BLaER1 treated with 17β-estradiol and CSF1 and Interleukin-3, amounts not matched to agents 10 nM and 100 nM (cell line): ENCODE data around the gene GFRA1.

ENCODE experiments used
- H3K27ac ChIP-seq, 11 experiments: shearing (Covaris generic); formaldehyde crosslinking; 2 replicates each; pipeline ENCODE4 v1.8.1; 2022
- H3K27me3 ChIP-seq, 11 experiments: shearing (Covaris generic); formaldehyde crosslinking; 2 replicates each; pipeline ENCODE4 v1.8.1; 2022
- H3K36me3 ChIP-seq, 11 experiments: shearing (Covaris generic); formaldehyde crosslinking; 2 replicates each; pipeline ENCODE4 v1.8.1; 2022
- H3K4me1 ChIP-seq, 10 experiments: shearing (Covaris generic); formaldehyde crosslinking; 2 replicates each; pipeline ENCODE4 v1.8.1; 2022
- H3K4me2 ChIP-seq, 11 experiments: shearing (Covaris generic); formaldehyde crosslinking; 2 replicates each; pipeline ENCODE4 v1.8.1; 2022
- H3K4me3 ChIP-seq, 10 experiments: shearing (Covaris generic); formaldehyde crosslinking; 2 replicates each; pipeline ENCODE4 v1.8.1; 2022
- H3K9ac ChIP-seq, 11 experiments: shearing (Covaris generic); formaldehyde crosslinking; 2 replicates each; pipeline ENCODE4 v1.8.1; 2022
- H3K9me3 ChIP-seq, 11 experiments: shearing (Covaris generic); formaldehyde crosslinking; replicated peaks in 1 of 11; 2 replicates each; pipeline ENCODE4 v1.8.1; 2022
- H4K20me1 ChIP-seq, 11 experiments: shearing (Covaris generic); formaldehyde crosslinking; 2 replicates each; pipeline ENCODE4 v1.8.1; 2022
- Cebpa-rat ChIP-seq, 11 experiments: shearing (Covaris generic); IDR thresholded peaks; 2 replicates each; pipeline ENCODE4 v1.8.1; 2022

GFRA1 gene

DNA sequence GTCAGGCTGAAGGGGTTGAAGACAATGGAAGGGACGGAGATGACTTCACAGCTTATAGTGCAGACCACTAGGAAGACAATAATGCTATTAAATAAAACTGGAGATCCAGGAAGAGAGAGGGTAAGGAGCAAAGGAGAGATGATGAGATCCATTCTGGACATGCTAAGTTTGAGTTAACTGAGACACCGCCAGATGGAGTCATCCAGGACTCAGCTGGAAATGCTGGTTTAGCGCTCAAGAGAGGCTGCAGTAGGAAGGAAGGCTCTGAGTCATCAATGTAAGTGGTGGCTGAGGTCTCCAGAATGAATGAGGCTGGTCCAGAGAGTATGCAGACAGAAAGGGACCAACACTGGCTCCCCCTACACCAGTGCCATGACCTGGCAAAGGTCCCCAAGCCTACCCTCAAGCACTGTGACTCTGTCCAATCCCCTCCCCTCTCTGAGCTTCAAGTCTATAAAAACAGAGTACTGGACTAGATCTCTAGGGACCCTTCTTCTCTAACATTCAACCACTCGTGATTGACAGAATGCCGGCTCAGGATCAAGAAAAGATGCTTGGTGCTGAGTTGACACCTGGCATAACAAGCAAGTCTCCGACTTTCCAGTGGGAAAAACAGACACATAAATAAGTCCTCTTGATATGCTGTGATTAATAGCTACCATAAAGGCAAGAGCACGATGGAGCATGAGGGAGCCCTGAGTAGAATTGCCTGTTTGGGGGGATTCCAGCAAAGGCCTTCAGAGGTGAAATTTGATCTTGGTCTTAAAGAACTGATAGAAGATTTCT lies 8.9 kb downstream of the GFRA1 start:
- H3K9me3 ChIP-seq = no peaks in the 10 kb centered on the region
- peaks cover 8 to 39% (median 14%) of the 10 kb centered on the region in 10 experiments; a peak in 19 of 20 replicates for H3K4me1 ChIP-seq
- no peak for TF ChIP-seq Cebpa-rat (IDR thresholded peaks at IDR 0.05)
- H3K4me2 ChIP-seq = peak overlapping the region in 6 of 11 experiments; percentile 63 to 82 (median 72); a peak in 7 of 22 replicates
- no peak overlapping the region for H3K4me3 ChIP-seq
- no peaks in the 10 kb centered on the region for H3K36me3 ChIP-seq
- no peaks in the 10 kb centered on the region; a peak in 1 of 22 replicates for H4K20me1 ChIP-seq
- peaks cover 0 to 29% (median 20%) of the 10 kb centered on the region in 11 experiments; a peak in 17 of 22 replicates for H3K27me3 ChIP-seq
- H3K9ac ChIP-seq = no peak overlapping the region
- no peak overlapping the region for H3K27ac ChIP-seq

DNA sequence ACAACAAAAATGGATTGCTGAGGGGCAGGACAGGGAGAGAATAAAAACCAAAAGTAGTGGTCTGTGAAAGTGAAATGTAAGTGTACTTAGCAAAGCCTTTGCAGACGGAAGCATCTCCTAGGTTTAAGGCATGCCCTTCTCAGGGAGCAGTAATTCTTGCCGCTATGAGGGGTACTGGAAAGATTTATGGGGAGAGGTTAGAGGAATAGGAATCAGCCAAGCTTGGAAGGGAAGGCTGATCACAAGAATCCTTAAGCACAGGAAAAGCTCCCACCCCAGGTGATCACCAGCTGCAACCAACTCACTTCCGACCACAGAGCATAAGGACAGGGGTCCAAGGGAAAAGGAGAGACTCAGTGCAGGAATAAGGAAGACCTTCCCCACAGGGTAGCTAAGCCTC lies 10.3 kb downstream of the GFRA1 start:
- Histone ChIP-seq H3K4me2 (no peak overlapping the region), H3K27me3 (peaks cover 0 to 26% (median 17%) of the 10 kb centered on the region in 11 experiments; a peak in 13 of 22 replicates)

DNA sequence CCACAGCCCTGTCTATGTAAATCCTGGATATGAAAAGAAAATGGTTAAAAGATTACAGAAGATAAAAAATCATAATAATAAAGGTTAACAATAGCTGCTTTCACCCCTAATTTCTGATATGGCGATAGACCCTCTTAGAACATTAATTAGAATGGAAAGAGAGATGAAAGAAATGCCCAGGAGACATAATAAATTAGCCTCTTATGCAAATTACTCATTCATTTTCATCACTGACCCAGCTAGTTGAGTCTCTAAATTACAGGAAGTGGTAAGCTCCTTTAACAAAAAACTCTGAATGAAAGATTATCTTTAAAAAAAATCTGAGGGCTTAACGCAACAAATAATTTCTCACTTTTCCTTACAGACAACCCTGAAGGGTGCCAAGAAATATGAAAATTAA lies 12.4 kb downstream of the GFRA1 start:
- H3K4me2 ChIP-seq = peak overlapping the region in 1 of 11 experiments; percentile 5; a peak in 5 of 22 replicates
- H3K36me3 ChIP-seq = no peaks in the 10 kb centered on the region
- H3K9ac ChIP-seq = no peak overlapping the region
- H3K9me3 ChIP-seq = no peaks in the 10 kb centered on the region
- H3K27me3 ChIP-seq = peaks cover 0 to 18% (median 10%) of the 10 kb centered on the region in 11 experiments; a peak in 13 of 22 replicates
- H3K4me3 ChIP-seq = no peak overlapping the region
- H4K20me1 ChIP-seq = no peaks in the 10 kb centered on the region; a peak in 1 of 22 replicates
- no peak for TF ChIP-seq Cebpa-rat (IDR thresholded peaks at IDR 0.05)
- H3K27ac ChIP-seq = no peak overlapping the region
- peaks cover 6 to 38% (median 14%) of the 10 kb centered on the region in 10 experiments; a peak in 19 of 20 replicates for H3K4me1 ChIP-seq

More for the DNA sequence above, 10.3 kb downstream of the GFRA1 start:
- H3K9ac ChIP-seq = no peak overlapping the region
- TF ChIP-seq Cebpa-rat (IDR thresholded peaks at IDR 0.05) = no peak
- H4K20me1 ChIP-seq = no peaks in the 10 kb centered on the region; a peak in 1 of 22 replicates
- no peaks in the 10 kb centered on the region for H3K9me3 ChIP-seq
- H3K4me1 ChIP-seq = peaks cover 8 to 39% (median 14%) of the 10 kb centered on the region in 10 experiments; a peak in 19 of 20 replicates
- no peaks in the 10 kb centered on the region for H3K36me3 ChIP-seq
- H3K4me3 ChIP-seq = no peak overlapping the region
- no peak overlapping the region for H3K27ac ChIP-seq

DNA sequence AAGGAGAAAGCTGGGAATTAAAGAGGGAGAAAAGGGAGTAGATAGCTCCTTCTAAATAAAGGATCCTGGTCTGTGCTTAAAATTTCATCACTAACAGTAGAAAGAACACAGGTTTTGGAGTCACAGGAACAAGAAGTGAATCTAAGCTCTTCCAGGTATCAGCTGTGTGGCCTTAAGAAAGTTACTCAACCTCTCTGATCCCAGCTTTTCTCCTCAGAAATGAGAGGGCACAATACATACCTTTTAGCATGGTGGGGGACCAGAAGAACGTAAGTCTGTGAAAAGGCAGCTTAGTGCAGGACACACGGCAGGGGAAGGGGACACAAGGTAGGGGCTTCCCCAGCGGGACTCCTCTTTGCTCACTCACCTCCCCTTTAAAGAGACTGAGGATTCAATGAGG lies 13.4 kb downstream of the GFRA1 start:
- Histone ChIP-seq H3K9ac (no peak overlapping the region), H3K4me2 (peak overlapping the region in 1 of 11 experiments; percentile 5; a peak in 2 of 22 replicates)

DNA sequence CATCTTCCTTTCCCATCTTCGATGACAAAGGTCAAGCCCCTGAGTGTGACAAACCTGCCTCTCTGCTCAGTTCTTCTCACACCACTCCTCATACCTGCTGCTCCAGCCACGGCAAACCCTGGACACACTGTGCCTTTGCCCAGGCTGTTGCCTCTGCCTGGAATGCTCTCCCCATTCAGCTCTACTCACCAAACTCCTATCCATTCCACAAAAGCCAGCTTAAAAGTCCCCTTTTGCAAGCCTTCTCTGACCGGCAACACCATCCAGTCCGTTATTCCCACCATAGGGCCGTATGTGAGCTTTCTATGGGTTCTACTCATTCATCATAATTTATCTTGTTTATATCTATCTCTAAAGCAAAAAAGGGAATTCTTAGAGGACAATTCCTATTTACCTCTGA lies 15.2 kb downstream of the GFRA1 start:
- H3K27ac ChIP-seq = no peak overlapping the region
- no peaks in the 10 kb centered on the region for H3K36me3 ChIP-seq
- H4K20me1 ChIP-seq = no peaks in the 10 kb centered on the region
- H3K9ac ChIP-seq = no peak overlapping the region
- H3K4me1 ChIP-seq = peaks cover 0 to 43% (median 19%) of the 10 kb centered on the region in 10 experiments; a peak in 13 of 20 replicates
- no peak for TF ChIP-seq Cebpa-rat (IDR thresholded peaks at IDR 0.05)
- H3K9me3 ChIP-seq = no peaks in the 10 kb centered on the region
- H3K27me3 ChIP-seq = no peaks in the 10 kb centered on the region
- no peak overlapping the region for H3K4me3 ChIP-seq
- no peak overlapping the region for H3K4me2 ChIP-seq

More for the DNA sequence above, 13.4 kb downstream of the GFRA1 start:
- Histone ChIP-seq H4K20me1 (no peaks in the 10 kb centered on the region), H3K27ac (no peak overlapping the region), H3K4me3 (no peak overlapping the region), H3K9me3 (no peaks in the 10 kb centered on the region), H3K36me3 (no peaks in the 10 kb centered on the region), H3K4me1 (peaks cover 0 to 38% (median 15%) of the 10 kb centered on the region in 10 experiments; a peak in 13 of 20 replicates), H3K27me3 (peaks cover 0 to 9% (median under 1%) of the 10 kb centered on the region in 11 experiments; a peak in 4 of 22 replicates)
- no peak for TF ChIP-seq Cebpa-rat (IDR thresholded peaks at IDR 0.05)

DNA sequence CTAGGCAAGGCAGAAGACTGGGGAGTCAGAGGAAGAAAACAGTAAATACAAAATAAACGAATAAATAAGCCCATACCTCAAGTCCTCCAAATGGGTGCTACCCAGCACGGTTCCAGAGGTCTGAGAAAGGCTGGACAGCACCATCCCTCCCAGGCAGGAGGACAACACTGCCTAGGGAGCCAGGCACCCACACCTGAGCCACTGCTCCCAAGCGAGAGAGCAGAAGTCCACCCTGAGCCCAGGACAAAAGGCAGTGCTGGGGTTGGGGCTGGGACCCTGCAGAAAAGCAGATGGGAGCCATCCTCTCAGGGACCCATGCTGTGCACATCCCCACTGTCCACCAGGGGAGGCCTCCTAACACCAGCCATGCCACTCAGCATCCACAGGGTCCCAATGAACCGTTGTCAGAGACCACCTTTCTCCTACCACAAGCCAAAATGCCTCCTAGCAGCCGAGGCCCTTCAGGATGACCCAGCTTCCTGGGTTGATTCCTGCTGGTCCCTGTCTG lies 16.2 kb downstream of the GFRA1 start:
- Histone ChIP-seq H3K4me1 (peaks cover 0 to 46% (median 19%) of the 10 kb centered on the region in 10 experiments; a peak in 13 of 20 replicates), H4K20me1 (no peaks in the 10 kb centered on the region), H3K4me3 (no peak overlapping the region), H3K36me3 (no peaks in the 10 kb centered on the region), H3K27me3 (no peaks in the 10 kb centered on the region), H3K9ac (no peak overlapping the region), H3K27ac (no peak overlapping the region), H3K9me3 (no peaks in the 10 kb centered on the region), H3K4me2 (peak overlapping the region in 2 of 11 experiments; percentile 12 to 15; a peak in 2 of 22 replicates)
- TF ChIP-seq Cebpa-rat (IDR thresholded peaks at IDR 0.05) = no peak

DNA sequence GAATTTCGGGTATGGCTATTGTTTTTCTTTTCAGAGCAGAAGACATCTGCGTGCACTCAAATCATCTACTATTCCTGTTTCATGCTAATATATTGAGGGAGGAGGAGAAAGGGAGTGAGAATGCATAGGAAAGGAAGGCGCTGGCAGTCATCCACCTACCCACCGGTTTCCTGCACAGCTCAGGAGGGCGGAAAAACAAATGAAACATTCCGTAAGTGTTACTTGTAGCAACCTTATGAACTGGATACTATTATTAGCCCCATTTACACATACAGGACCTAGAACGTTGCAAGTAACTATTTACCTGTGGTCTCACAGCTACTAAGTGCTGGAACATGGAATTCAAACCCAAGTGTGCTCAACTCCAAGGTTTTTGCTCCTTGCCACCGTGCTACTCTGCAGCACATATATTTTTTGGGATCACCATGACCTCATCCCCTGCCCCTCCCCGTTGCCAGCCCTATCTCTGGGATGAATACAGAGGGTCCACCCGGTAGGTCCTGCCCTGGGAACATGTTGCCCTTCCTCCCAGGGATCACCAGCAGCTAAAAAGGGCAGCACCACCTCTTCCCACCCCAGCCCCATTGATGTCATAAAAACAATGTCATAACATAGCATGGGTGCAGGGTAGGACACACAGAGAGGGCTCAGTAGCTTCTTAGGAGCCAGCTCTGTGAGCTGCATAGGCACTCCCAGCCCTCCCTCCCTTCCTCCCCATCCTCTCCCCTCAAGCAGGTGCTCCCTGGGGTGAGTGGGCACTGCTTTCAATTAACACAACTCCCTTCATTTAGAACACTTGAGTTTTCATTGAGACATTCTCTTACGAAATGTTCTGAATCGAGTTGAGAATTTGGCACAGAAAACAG lies 16.9 kb downstream of the GFRA1 start:
- no peaks in the 10 kb centered on the region for H3K36me3 ChIP-seq
- no peak overlapping the region for H3K4me3 ChIP-seq
- H3K4me1 ChIP-seq = peaks cover 0 to 46% (median 19%) of the 10 kb centered on the region in 10 experiments; a peak in 13 of 20 replicates
- H3K4me2 ChIP-seq = peak overlapping the region in 7 of 11 experiments; percentile 28 to 76 (median 57); a peak in 7 of 22 replicates
- H3K9me3 ChIP-seq = no peaks in the 10 kb centered on the region
- no peaks in the 10 kb centered on the region for H4K20me1 ChIP-seq
- TF ChIP-seq Cebpa-rat (IDR thresholded peaks at IDR 0.05) = no peak
- H3K9ac ChIP-seq = no peak overlapping the region
- H3K27me3 ChIP-seq = no peaks in the 10 kb centered on the region
- no peak overlapping the region for H3K27ac ChIP-seq

DNA sequence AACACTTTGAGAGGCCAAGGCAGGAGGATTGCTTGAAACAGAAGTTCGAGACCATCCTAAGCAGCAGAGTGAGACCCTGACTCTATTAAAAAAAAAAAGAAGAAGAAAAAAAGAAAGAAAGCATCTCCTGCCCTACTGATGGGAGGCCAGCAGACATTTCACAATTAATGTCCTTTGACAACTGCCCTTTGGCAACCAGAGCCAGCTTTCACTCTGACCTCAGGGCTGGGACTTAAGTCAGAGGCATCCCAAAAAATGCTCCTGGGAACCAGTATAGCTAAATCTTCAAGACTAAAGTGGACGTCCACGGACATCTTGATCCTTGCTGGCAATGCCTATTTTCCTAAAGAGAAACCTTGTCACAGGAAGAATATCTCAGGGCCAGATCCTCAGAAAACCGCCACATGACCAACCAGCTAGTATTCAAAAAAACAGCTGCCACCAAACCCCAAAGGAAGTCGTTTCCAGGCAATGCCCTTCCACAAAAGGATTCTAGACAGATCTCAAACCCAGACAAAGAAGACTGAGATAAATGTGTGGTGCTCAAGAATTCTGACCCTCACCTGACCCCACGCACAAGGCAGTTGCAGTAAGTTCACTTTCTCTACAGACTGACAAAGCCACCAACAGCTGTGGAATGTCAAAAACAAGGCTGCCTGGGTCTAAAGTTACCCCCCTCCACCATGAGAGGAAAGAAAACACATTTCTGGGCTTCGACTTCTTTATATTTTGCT lies 18.4 kb downstream of the GFRA1 start:
- no peak for TF ChIP-seq Cebpa-rat (IDR thresholded peaks at IDR 0.05)
- Histone ChIP-seq H3K9ac (no peak overlapping the region), H3K27ac (no peak overlapping the region), H3K36me3 (no peaks in the 10 kb centered on the region), H3K9me3 (no peaks in the 10 kb centered on the region), H3K4me1 (peaks cover 0 to 34% (median 19%) of the 10 kb centered on the region in 10 experiments; a peak in 13 of 20 replicates), H4K20me1 (no peaks in the 10 kb centered on the region), H3K27me3 (no peaks in the 10 kb centered on the region), H3K4me2 (peak overlapping the region in 8 of 11 experiments; percentile 25 to 76 (median 54); a peak in 14 of 22 replicates), H3K4me3 (no peak overlapping the region)
